HepG2 (cell line): ENCODE data around the gene ITPR1.

Source experiments
- PHF21A ChIP-seq: sonication (generic); formaldehyde crosslinking; IDR thresholded peaks from 2 replicates; pipeline ENCODE4 v1.5.0; 2020; ENCODE audit warnings: mild to moderate bottlenecking, missing genetic modification reagents
- TF ChIP-seq, protein P1 (sequence below): sonication (generic); formaldehyde crosslinking; IDR thresholded peaks from 2 replicates; pipeline ENCODE4 v1.9.0; 2022; ENCODE audit warnings: missing genetic modification reagents, mild to moderate bottlenecking, borderline replicate concordance

DNA sequence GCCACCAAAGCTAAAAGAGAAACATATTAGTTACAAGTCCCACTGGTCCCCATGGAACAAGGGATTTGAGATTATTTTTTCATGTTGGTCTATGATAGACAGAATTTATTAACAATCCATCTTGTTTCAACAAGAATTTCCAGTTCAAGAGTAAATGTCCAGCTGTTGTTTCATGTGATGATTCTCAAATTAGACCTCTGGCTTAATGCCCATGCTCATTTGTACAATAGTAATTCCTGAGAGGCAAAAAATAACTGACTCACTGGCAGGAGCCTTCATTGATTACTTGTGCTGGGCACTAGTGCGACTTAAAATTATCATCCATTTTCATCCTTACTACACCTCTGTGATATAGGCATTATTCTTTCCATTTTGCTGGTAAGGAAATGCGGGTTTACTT lies 171.3 kb downstream of the ITPR1 start:
- TF ChIP-seq, protein P1, sequence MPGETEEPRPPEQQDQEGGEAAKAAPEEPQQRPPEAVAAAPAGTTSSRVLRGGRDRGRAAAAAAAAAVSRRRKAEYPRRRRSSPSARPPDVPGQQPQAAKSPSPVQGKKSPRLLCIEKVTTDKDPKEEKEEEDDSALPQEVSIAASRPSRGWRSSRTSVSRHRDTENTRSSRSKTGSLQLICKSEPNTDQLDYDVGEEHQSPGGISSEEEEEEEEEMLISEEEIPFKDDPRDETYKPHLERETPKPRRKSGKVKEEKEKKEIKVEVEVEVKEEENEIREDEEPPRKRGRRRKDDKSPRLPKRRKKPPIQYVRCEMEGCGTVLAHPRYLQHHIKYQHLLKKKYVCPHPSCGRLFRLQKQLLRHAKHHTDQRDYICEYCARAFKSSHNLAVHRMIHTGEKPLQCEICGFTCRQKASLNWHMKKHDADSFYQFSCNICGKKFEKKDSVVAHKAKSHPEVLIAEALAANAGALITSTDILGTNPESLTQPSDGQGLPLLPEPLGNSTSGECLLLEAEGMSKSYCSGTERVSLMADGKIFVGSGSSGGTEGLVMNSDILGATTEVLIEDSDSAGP (CRISPR knock-in tag): no peak
- no peak for TF ChIP-seq PHF21A (CRISPR knock-in tag)
